Astrocyte (in vitro differentiated cells and primary cell): ENCODE data around the gene TGM1.

ENCODE experiments used
- EZH2 ChIP-seq: IDR thresholded peaks from 2 replicates; pipeline ENCODE4 v1.6.1; 2012; ENCODE audit warnings: mild to moderate bottlenecking, low read length, inconsistent platforms; ENCODE audit not compliant: insufficient read depth
- TF ChIP-seq, protein P1 (sequence below): IDR thresholded peaks from 2 replicates; pipeline ENCODE4 v1.5.1; 2011; ENCODE audit warnings: low read depth, mild to moderate bottlenecking, inconsistent platforms, low read length, moderate library complexity; ENCODE audit not compliant: insufficient read depth

DNA sequence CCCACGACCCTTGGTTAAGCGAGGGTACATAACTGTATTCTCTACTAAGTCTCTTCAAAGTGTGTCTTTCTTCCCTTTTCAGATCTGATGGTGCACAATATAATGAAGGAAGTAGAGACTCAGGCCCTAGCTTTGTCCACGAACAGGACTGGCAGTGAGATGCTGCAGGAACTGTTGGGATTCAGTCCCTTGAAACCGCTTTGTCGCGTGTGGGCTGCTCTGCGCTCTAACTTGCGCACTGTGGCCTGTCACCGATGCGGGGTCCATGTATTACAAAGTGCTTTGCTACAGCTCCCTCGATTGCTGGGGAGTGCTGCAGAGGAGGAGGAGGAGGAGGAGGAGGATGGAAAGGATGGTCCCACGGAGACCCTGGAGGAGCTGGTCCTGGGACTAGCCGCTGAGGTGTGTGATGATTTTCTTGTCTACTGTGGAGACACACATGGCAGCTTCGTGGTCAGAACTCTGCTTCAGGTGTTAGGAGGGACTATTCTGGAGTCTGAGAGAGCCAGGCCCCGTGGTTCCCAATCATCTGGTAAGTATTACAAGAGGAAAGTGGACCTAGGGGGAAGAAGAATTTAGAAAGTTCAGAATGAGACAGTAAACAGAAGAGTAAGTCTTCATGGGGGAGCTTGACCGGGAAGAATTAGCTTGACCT, 37.5 kb upstream of the TGM1 start:
- TF ChIP-seq, protein P1, sequence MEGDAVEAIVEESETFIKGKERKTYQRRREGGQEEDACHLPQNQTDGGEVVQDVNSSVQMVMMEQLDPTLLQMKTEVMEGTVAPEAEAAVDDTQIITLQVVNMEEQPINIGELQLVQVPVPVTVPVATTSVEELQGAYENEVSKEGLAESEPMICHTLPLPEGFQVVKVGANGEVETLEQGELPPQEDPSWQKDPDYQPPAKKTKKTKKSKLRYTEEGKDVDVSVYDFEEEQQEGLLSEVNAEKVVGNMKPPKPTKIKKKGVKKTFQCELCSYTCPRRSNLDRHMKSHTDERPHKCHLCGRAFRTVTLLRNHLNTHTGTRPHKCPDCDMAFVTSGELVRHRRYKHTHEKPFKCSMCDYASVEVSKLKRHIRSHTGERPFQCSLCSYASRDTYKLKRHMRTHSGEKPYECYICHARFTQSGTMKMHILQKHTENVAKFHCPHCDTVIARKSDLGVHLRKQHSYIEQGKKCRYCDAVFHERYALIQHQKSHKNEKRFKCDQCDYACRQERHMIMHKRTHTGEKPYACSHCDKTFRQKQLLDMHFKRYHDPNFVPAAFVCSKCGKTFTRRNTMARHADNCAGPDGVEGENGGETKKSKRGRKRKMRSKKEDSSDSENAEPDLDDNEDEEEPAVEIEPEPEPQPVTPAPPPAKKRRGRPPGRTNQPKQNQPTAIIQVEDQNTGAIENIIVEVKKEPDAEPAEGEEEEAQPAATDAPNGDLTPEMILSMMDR, result no peak
- no peak for TF ChIP-seq EZH2
